ENCODE measurements around the gene KCNQ1.

DNA sequence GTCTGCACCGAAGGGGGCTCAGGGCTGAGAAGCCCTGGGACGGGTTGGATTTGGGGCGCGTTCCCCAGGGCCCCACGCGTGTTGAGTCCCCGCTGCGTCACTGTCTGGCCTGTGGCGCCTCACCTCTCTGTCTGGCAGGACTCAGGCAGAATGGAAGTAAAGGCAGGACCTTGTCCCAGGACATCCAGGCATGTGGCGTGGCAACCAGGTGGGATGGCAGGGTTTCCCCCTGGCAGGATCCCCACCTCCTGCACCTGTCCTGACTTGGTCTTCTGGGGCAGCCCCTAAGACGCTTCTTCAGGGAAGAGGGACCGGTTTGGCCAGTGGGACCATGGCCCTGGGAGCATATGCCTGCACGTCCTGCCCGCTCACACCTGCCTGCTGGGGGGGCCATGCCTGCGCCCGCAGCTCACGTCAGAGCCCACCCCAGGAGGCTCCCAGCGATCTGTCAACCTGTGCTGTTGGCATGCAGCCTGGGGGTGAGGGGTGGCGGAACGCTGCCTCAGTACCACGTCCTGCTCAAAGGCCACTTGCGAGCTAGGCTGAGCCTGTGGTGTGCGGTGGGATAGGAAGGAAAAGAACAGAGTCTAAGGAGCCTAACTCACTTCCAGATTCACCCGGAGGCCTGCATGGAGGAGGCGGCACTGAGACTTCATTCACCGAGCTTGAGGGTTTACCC lies 72.7 kb downstream of the KCNQ1 start:
- TF ChIP-seq EZH2phosphoT487 (IDR thresholded peaks at IDR 0.05; ENCODE audit: insufficient read depth, low read depth) (no peak), EZH2 (IDR thresholded peaks at IDR 0.05; ENCODE audit: insufficient read depth, poor library complexity, severe bottlenecking) (no peak)
